DOHH2 (cell line): ENCODE measurements around the gene SEC22C.

Experiments
- H3F3A ChIP-seq: fragments of 200-600 bp; sonication (generic), shearing (Covaris generic); 2 replicates; pipeline ENCODE4 v1.6.0; 2016; ENCODE audit warnings: antibody characterized with exemption, mild to moderate bottlenecking; ENCODE audit not compliant: control insufficient read depth, insufficient read depth
- H3K27ac ChIP-seq: fragments of 200-600 bp; sonication (generic); 2 replicates; pipeline ENCODE4 v1.5.1; 2014; ENCODE audit warnings: low read depth, mild to moderate bottlenecking, low read length, moderate library complexity
- H3K27me3 ChIP-seq: fragments of 200-600 bp; sonication (generic); 2 replicates; pipeline ENCODE4 v1.6.1; 2014; ENCODE audit warnings: mild to moderate bottlenecking, low read length, mixed read lengths; ENCODE audit not compliant: control insufficient read depth
- H3K36me3 ChIP-seq: fragments of 200-600 bp; sonication (generic); 2 replicates; pipeline ENCODE4 v1.6.1; 2014; ENCODE audit warnings: mild to moderate bottlenecking, low read length, moderate library complexity, mixed read lengths; ENCODE audit not compliant: control insufficient read depth
- H3K4me1 ChIP-seq: fragments of 200-600 bp; sonication (generic); 2 replicates; pipeline ENCODE4 v1.6.1; 2014; ENCODE audit warnings: mild to moderate bottlenecking, low read length, mixed read lengths; ENCODE audit not compliant: control insufficient read depth
- H3K4me2 ChIP-seq: fragments of 200-600 bp; sonication (generic); 2 replicates; pipeline ENCODE4 v1.6.0; 2014; ENCODE audit warnings: mild to moderate bottlenecking, low read length, moderate library complexity
- H3K4me3 ChIP-seq: fragments of 200-600 bp; sonication (generic); 2 replicates; pipeline ENCODE4 v1.5.1; 2014; ENCODE audit warnings: mild to moderate bottlenecking, low read length, mixed read lengths
- H3K79me2 ChIP-seq: fragments of 200-600 bp; sonication (generic); 2 replicates; pipeline ENCODE4 v1.6.1; 2014; ENCODE audit warnings: mild to moderate bottlenecking, low read length, mixed read lengths; ENCODE audit not compliant: control insufficient read depth
- H3K9me2 ChIP-seq: fragments of 200-600 bp; sonication (generic); replicated peaks from 2 replicates; pipeline ENCODE4 v1.6.1; 2014; ENCODE audit warnings: mild to moderate bottlenecking, low read length, mixed read lengths; ENCODE audit not compliant: control insufficient read depth
- H3K9me3 ChIP-seq: fragments of 200-600 bp; sonication (generic); 2 replicates; pipeline ENCODE4 v1.6.1; 2014; ENCODE audit warnings: antibody characterized with exemption, low read length, mixed read lengths; ENCODE audit not compliant: control insufficient read depth, insufficient read depth
- H4K20me1 ChIP-seq: fragments of 200-600 bp; sonication (generic); 2 replicates; pipeline ENCODE4 v1.6.0; 2014; ENCODE audit warnings: low read depth, mild to moderate bottlenecking, antibody characterized with exemption, low read length, moderate library complexity; ENCODE audit not compliant: control insufficient read depth, insufficient read depth
- CTCF ChIP-seq: fragments of 200-600 bp; sonication (generic); IDR thresholded peaks from one replicate; pipeline ENCODE4 v1.5.1; 2014; ENCODE audit warnings: antibody characterized with exemption, mild to moderate bottlenecking, low read depth, low read length; ENCODE audit not compliant: poor library complexity, severe bottlenecking
- EZH2phosphoT487 ChIP-seq: fragments of 200-600 bp; sonication (generic); IDR thresholded peaks from 2 replicates; pipeline ENCODE4 v1.6.1; 2017; ENCODE audit warnings: borderline replicate concordance, mild to moderate bottlenecking, antibody characterized with exemption, low read length, moderate library complexity, mixed read lengths

Gene SEC22C

GRCh38 chr3:42505128-42505848, 76.5 kb downstream of the SEC22C start:
- Histone ChIP-seq H3K27me3 (peaks cover 34% of the 10 kb centered on the region), H3K4me2 (no peak overlapping the region)

GRCh38 chr3:42504334-42505127, 77.2 kb downstream of the SEC22C start:
- H3K9me2 ChIP-seq = no peaks in the 10 kb centered on the region
- no peak overlapping the region for H3K27ac ChIP-seq
- H3K9me3 ChIP-seq = no peaks in the 10 kb centered on the region
- no peaks in the 10 kb centered on the region for H3F3A ChIP-seq
- no peak overlapping the region for H3K4me3 ChIP-seq
- H3K79me2 ChIP-seq = no peaks in the 10 kb centered on the region
- TF ChIP-seq CTCF (no peak), EZH2phosphoT487 (no peak)
- peaks cover 41% of the 10 kb centered on the region for H3K27me3 ChIP-seq
- H4K20me1 ChIP-seq = no peaks in the 10 kb centered on the region
- no peak overlapping the region for H3K4me2 ChIP-seq
- H3K4me1 ChIP-seq = peaks cover 10% of the 10 kb centered on the region
- H3K36me3 ChIP-seq = no peaks in the 10 kb centered on the region

More at GRCh38 chr3:42505128-42505848, 76.5 kb downstream of the SEC22C start:
- TF ChIP-seq CTCF = no peak
- no peak for TF ChIP-seq EZH2phosphoT487
- Histone ChIP-seq H3F3A (no peaks in the 10 kb centered on the region), H3K9me2 (no peaks in the 10 kb centered on the region), H3K4me3 (no peak overlapping the region), H3K9me3 (no peaks in the 10 kb centered on the region), H3K4me1 (peaks cover 10% of the 10 kb centered on the region), H4K20me1 (no peaks in the 10 kb centered on the region), H3K79me2 (no peaks in the 10 kb centered on the region), H3K27ac (no peak overlapping the region), H3K36me3 (no peaks in the 10 kb centered on the region)

GRCh38 chr3:42503957-42504333, 77.8 kb downstream of the SEC22C start:
- Histone ChIP-seq H3K79me2 (no peaks in the 10 kb centered on the region), H3K9me3 (no peaks in the 10 kb centered on the region), H3F3A (no peaks in the 10 kb centered on the region), H3K27me3 (peaks cover 44% of the 10 kb centered on the region), H3K4me3 (no peak overlapping the region), H3K36me3 (no peaks in the 10 kb centered on the region), H3K27ac (no peak overlapping the region), H3K4me2 (no peak overlapping the region), H3K4me1 (peaks cover 10% of the 10 kb centered on the region), H4K20me1 (no peaks in the 10 kb centered on the region), H3K9me2 (no peaks in the 10 kb centered on the region)
- no peak for TF ChIP-seq CTCF
- TF ChIP-seq EZH2phosphoT487 = no peak
